H9 (cell line): Measurements from ENCODE around the gene IGFL4. TPM values are rescaled to one million over a fixed set of nuclear protein-coding genes. Genes with fewer than 3 reads are reported as not detected.
A peak's percentile ranks its signal among the peaks of the same experiment; 100 is the strongest.

Experiments
- DNase-seq: peaks from one replicate; pipeline ENCODE4 v3.0.0-alpha.2; 2017
- H2AFZ ChIP-seq: one replicate; pipeline ENCODE4 v1.6.1; 2013; ENCODE audit warnings: mild to moderate bottlenecking, low read length, control low read depth, moderate library complexity
- H2AK5ac ChIP-seq: 2 replicates; pipeline ENCODE4 v1.6.1; 2013; ENCODE audit warnings: low read length, control low read depth, mixed read lengths; ENCODE audit not compliant: insufficient read length
- H2BK120ac ChIP-seq: one replicate; pipeline ENCODE4 v1.6.1; 2013; ENCODE audit warnings: low read depth, mild to moderate bottlenecking, low read length, control low read depth, inconsistent platforms; ENCODE audit not compliant: poor library complexity, severe bottlenecking
- H2BK12ac ChIP-seq: 2 replicates; pipeline ENCODE4 v1.6.1; 2013; ENCODE audit warnings: low read length, control low read depth, mixed read lengths, low read depth; ENCODE audit not compliant: insufficient read length
- H2BK15ac ChIP-seq: 2 replicates; pipeline ENCODE4 v1.6.1; 2013; ENCODE audit warnings: low read depth, low read length, control low read depth
- H2BK20ac ChIP-seq: one replicate; pipeline ENCODE4 v1.6.1; 2013; ENCODE audit warnings: low read depth, mild to moderate bottlenecking, low read length, control low read depth, inconsistent platforms; ENCODE audit not compliant: poor library complexity, severe bottlenecking
- H2BK5ac ChIP-seq: 2 replicates; pipeline ENCODE4 v1.6.1; 2013; ENCODE audit warnings: low read length, control low read depth, mixed read lengths; ENCODE audit not compliant: insufficient read length
- H3K14ac ChIP-seq: 2 replicates; pipeline ENCODE4 v1.6.1; 2013; ENCODE audit warnings: low read length, control low read depth; ENCODE audit not compliant: insufficient read depth
- H3K18ac ChIP-seq: 2 replicates; pipeline ENCODE4 v1.6.1; 2013; ENCODE audit warnings: low read depth, mild to moderate bottlenecking, mixed read lengths, low read length, control low read depth; ENCODE audit not compliant: insufficient read length
- H3K23ac ChIP-seq: 2 replicates; pipeline ENCODE4 v1.6.1; 2013; ENCODE audit warnings: low read length, control low read depth, mixed read lengths, low read depth; ENCODE audit not compliant: insufficient read length
- H3K23me2 ChIP-seq: 2 replicates; pipeline ENCODE4 v1.6.1; 2013; ENCODE audit warnings: low read depth, mild to moderate bottlenecking, mixed read lengths, low read length, control low read depth; ENCODE audit not compliant: insufficient read length, poor library complexity, severe bottlenecking
- H3K27ac ChIP-seq: 2 replicates; pipeline ENCODE4 v1.5.1; 2013; ENCODE audit warnings: low read length, control low read depth, mixed read lengths, low read depth; ENCODE audit not compliant: insufficient read length
- H3K27me3 ChIP-seq: 2 replicates; pipeline ENCODE4 v1.6.1; 2013; ENCODE audit warnings: low read length, control low read depth, inconsistent platforms; ENCODE audit not compliant: insufficient read depth
- H3K4ac ChIP-seq: 2 replicates; pipeline ENCODE4 v1.6.1; 2013; ENCODE audit warnings: low read depth, mild to moderate bottlenecking, control low read depth, inconsistent platforms, low read length, moderate library complexity
- H3K4me1 ChIP-seq: 2 replicates; pipeline ENCODE4 v1.6.1; 2013; ENCODE audit warnings: low read length, control low read depth, inconsistent platforms; ENCODE audit not compliant: insufficient read depth
- H3K4me2 ChIP-seq: 2 replicates; pipeline ENCODE4 v1.6.1; 2013; ENCODE audit warnings: low read length, control low read depth, mixed read lengths; ENCODE audit not compliant: insufficient read length, insufficient read depth
- H3K56ac ChIP-seq: 2 replicates; pipeline ENCODE4 v1.6.1; 2013; ENCODE audit warnings: low read depth, mild to moderate bottlenecking, mixed read lengths, low read length, control low read depth; ENCODE audit not compliant: insufficient read length
- H3K79me1 ChIP-seq: 2 replicates; pipeline ENCODE4 v1.6.1; 2013; ENCODE audit warnings: low read depth, mild to moderate bottlenecking, moderate library complexity, low read length, control low read depth, inconsistent platforms; ENCODE audit not compliant: insufficient read depth, poor library complexity, severe bottlenecking
- H3K79me2 ChIP-seq: 2 replicates; pipeline ENCODE4 v1.6.1; 2013; ENCODE audit warnings: low read length, control low read depth, inconsistent platforms; ENCODE audit not compliant: insufficient read depth
- H3K9ac ChIP-seq: 2 replicates; pipeline ENCODE4 v1.6.1; 2013; ENCODE audit warnings: low read length, control low read depth, mixed read lengths; ENCODE audit not compliant: insufficient read length; ENCODE audit errors: extremely low read depth
- H3K9me3 ChIP-seq: one replicate; pipeline ENCODE4 v1.6.1; 2013; ENCODE audit warnings: low read depth, low read length, inconsistent platforms; ENCODE audit not compliant: control insufficient read depth
- H3T11ph ChIP-seq: one replicate; pipeline ENCODE4 v1.6.1; 2013; ENCODE audit warnings: mild to moderate bottlenecking, low read length, control low read depth, inconsistent platforms
- H4K20me1 ChIP-seq: one replicate; pipeline ENCODE4 v1.6.1; 2013; ENCODE audit not compliant: control insufficient read depth, insufficient read length, insufficient read depth
- H4K5ac ChIP-seq: 2 replicates; pipeline ENCODE4 v1.6.1; 2013; ENCODE audit warnings: low read depth, mild to moderate bottlenecking, mixed read lengths, low read length, control low read depth; ENCODE audit not compliant: insufficient read length
- H4K8ac ChIP-seq: replicated peaks from 2 replicates; pipeline ENCODE4 v1.6.1; 2013; ENCODE audit warnings: low read length, control low read depth, mixed read lengths, low read depth; ENCODE audit not compliant: insufficient read length
- H4K91ac ChIP-seq: 2 replicates; pipeline ENCODE4 v1.6.1; 2013; ENCODE audit warnings: low read depth, mild to moderate bottlenecking, moderate library complexity, mixed read lengths, low read length, control low read depth; ENCODE audit not compliant: insufficient read length
- H3K27ac Mint-ChIP-seq, 3 experiments: 2 replicates in 2 of 3; 3 replicates in 1 of 3; pipeline ENCODE4 v1.8.0; 2020 to 2021; ENCODE audit warnings: mixed read lengths in 3 of 3, mild to moderate bottlenecking in 1 of 3, moderate library complexity in 1 of 3
- H3K27me3 Mint-ChIP-seq: 2 replicates; pipeline ENCODE4 v1.8.0; 2021; ENCODE audit warnings: low read depth, mild to moderate bottlenecking, moderate library complexity, mixed read lengths
- H3K36me3 Mint-ChIP-seq, 3 experiments: 2 replicates in 2 of 3; 3 replicates in 1 of 3; pipeline ENCODE4 v1.8.0; 2020 to 2021; ENCODE audit warnings: low read depth in 3 of 3, mixed read lengths in 3 of 3; ENCODE audit not compliant: insufficient read depth in 1 of 3
- H3K4me1 Mint-ChIP-seq, 2 experiments: 2 replicates each; pipeline ENCODE4 v1.8.0; 2020; ENCODE audit warnings: mixed read lengths in 2 of 2
- H3K4me3 Mint-ChIP-seq, 2 experiments: 2 replicates in 1 of 2; 3 replicates in 1 of 2; pipeline ENCODE4 v1.8.0; 2020 to 2021; ENCODE audit warnings: mild to moderate bottlenecking in 2 of 2, mixed read lengths in 2 of 2, moderate library complexity in 1 of 2
- H3K9me3 Mint-ChIP-seq, 2 experiments: 2 replicates in 1 of 2; 3 replicates in 1 of 2; pipeline ENCODE4 v1.8.0; 2020; ENCODE audit warnings: mild to moderate bottlenecking in 2 of 2, mixed read lengths in 2 of 2, moderate library complexity in 1 of 2
- WGBS: extraction: QIAGEN DNeasy Blood & Tissue Kit; methylation state at CpG from one replicate; pipeline ENCODE4 v1.1.7; 2013; ENCODE audit warnings: missing lambda C conversion rate, low lambda C conversion rate, mixed read lengths; ENCODE audit not compliant: insufficient read length; ENCODE audit errors: extremely low coverage; 5-methylcytosine and 5-hydroxymethylcytosine counted together
- total RNA-seq: library from RNA; stranded (reverse); gene quantifications from 2 replicates; pipeline ENCODE4 v1.2.1, GENCODE V29; 2021
- TF ChIP-seq, protein P1 (sequence below): fragments of 200-600 bp; sonication (generic); conservative IDR thresholded peaks from 3 replicates; pipeline ENCODE4 v1.8.0; 2021; ENCODE audit warnings: antibody characterized with exemption, mild to moderate bottlenecking

The IGFL4 gene
- total RNA-seq, 1 experiment from 2014 or later: 0.33 TPM

GRCh38 chr19:45995715-45996385 lies 45.0 kb downstream of the IGFL4 start:
- no peak overlapping the region for H3K56ac ChIP-seq
- no peak overlapping the region for H2BK120ac ChIP-seq
- no peak overlapping the region for H3K4ac ChIP-seq
- no CpG with 5 or more reads among the region's 13 CpGs for WGBS
- no peaks in the 10 kb centered on the region for H4K20me1 ChIP-seq
- Mint-ChIP-seq H3K9me3 (no peaks in the 10 kb centered on the region; a peak in 2 of 5 replicates), H3K36me3 (peaks cover 6 to 7% (median 6%) of the 10 kb centered on the region in 3 experiments; a peak in 6 of 7 replicates), H3K27ac (no peak overlapping the region), H3K27me3 (peaks cover 3% of the 10 kb centered on the region; the same call in 1 of the 2 replicates), H3K4me1 (peaks cover 14 to 33% of the 10 kb centered on the region in 2 experiments), H3K4me3 (no peak overlapping the region)
- no peak overlapping the region for H4K91ac ChIP-seq
- H3K4me2 ChIP-seq: peak overlapping the region; percentile 94
- 0 out of 2 replicates have a peak, but pooled peaks cover 5% of the 10 kb centered on the region for H3K79me2 ChIP-seq
- peaks cover 3% of the 10 kb centered on the region for H3K79me1 ChIP-seq
- no peak overlapping the region for H2AFZ ChIP-seq
- H3K4me1 ChIP-seq: no peaks in the 10 kb centered on the region
- H3K27me3 ChIP-seq: no peaks in the 10 kb centered on the region
- H3T11ph ChIP-seq: no peak overlapping the region
- H2BK5ac ChIP-seq: no peak overlapping the region
- H4K5ac ChIP-seq: no peak overlapping the region
- H2BK12ac ChIP-seq: no peak overlapping the region
- no peak overlapping the region for H4K8ac ChIP-seq
- no peak overlapping the region for H2BK20ac ChIP-seq
- H3K14ac ChIP-seq: no peak overlapping the region
- no peak overlapping the region for H2AK5ac ChIP-seq
- no peak for DNase-seq
- no peak overlapping the region for H2BK15ac ChIP-seq
- no peaks in the 10 kb centered on the region for H3K9me3 ChIP-seq
- TF ChIP-seq, protein P1, sequence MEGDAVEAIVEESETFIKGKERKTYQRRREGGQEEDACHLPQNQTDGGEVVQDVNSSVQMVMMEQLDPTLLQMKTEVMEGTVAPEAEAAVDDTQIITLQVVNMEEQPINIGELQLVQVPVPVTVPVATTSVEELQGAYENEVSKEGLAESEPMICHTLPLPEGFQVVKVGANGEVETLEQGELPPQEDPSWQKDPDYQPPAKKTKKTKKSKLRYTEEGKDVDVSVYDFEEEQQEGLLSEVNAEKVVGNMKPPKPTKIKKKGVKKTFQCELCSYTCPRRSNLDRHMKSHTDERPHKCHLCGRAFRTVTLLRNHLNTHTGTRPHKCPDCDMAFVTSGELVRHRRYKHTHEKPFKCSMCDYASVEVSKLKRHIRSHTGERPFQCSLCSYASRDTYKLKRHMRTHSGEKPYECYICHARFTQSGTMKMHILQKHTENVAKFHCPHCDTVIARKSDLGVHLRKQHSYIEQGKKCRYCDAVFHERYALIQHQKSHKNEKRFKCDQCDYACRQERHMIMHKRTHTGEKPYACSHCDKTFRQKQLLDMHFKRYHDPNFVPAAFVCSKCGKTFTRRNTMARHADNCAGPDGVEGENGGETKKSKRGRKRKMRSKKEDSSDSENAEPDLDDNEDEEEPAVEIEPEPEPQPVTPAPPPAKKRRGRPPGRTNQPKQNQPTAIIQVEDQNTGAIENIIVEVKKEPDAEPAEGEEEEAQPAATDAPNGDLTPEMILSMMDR: no peak
- H3K9ac ChIP-seq: peak overlapping the region; percentile 76
- no peak overlapping the region for H3K27ac ChIP-seq
- no peak overlapping the region for H3K23ac ChIP-seq
- H3K18ac ChIP-seq: no peak overlapping the region
- peaks cover 14% of the 10 kb centered on the region for H3K23me2 ChIP-seq
